Measurements from ENCODE around the gene LAGE3. TPM values are rescaled to one million over a fixed set of nuclear protein-coding genes. Genes with fewer than 3 reads are reported as not detected.

Gene LAGE3
- total RNA-seq, 2 donors from 2014 or later: 29.5 to 34.1 TPM

DNA sequence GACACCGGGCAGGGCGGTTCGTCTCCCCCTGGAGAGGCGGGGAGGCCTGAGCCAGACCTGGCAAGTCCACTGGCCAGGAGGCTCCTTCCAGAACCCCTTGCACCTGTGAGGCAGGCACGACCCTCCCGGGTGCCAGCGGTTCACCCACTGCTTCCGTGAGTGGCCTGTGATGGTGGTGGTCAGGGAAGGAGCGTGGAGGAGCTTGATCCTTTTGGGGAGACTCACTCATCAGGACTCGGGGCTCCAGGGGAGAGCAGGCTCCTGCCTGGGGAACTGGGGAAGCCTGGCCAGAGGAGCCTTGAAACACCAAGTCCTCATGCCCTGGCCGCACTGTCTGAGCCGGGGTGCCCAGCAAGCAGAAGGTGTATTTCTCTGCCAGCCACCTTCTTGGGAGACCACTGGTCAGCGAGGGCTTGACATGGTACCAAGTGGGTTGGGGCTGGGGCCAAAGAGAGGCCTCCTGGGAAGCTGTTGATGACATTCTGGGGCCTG is 34.3 kb downstream of the LAGE3 start:
- H3K36me3 ChIP-seq (ENCODE audit: control insufficient read depth, insufficient read depth, low read length): peaks cover 25% of the 10 kb centered on the region
- no peaks in the 10 kb centered on the region for H3K9me3 ChIP-seq (ENCODE audit: control insufficient read depth, low read length)
- no peaks in the 10 kb centered on the region for H3K27me3 ChIP-seq (ENCODE audit: control insufficient read depth, insufficient read depth, low read length, poor library complexity, severe bottlenecking)
- H3K27me3 Mint-ChIP-seq (ENCODE audit: insufficient read depth): no peaks in the 10 kb centered on the region
- no peak overlapping the region for H3K27ac ChIP-seq (ENCODE audit: low read depth, low read length)
- peaks cover 67% of the 10 kb centered on the region for H3K9me3 Mint-ChIP-seq
- WGBS, 2 experiments (ENCODE audit: insufficient coverage in 1 of 2, insufficient read length in 1 of 2): 68% methylated on average over 13 of the region's 13 CpGs; no CpG with 5 or more reads in 1 of the 2 experiments
- no peak overlapping the region for H3K27ac Mint-ChIP-seq
- peaks cover 21% of the 10 kb centered on the region for H3K36me3 Mint-ChIP-seq (ENCODE audit: low read depth)
- no peaks in the 10 kb centered on the region for H3K4me1 Mint-ChIP-seq
- DNase-seq: no peak
- TF ChIP-seq, protein P1, sequence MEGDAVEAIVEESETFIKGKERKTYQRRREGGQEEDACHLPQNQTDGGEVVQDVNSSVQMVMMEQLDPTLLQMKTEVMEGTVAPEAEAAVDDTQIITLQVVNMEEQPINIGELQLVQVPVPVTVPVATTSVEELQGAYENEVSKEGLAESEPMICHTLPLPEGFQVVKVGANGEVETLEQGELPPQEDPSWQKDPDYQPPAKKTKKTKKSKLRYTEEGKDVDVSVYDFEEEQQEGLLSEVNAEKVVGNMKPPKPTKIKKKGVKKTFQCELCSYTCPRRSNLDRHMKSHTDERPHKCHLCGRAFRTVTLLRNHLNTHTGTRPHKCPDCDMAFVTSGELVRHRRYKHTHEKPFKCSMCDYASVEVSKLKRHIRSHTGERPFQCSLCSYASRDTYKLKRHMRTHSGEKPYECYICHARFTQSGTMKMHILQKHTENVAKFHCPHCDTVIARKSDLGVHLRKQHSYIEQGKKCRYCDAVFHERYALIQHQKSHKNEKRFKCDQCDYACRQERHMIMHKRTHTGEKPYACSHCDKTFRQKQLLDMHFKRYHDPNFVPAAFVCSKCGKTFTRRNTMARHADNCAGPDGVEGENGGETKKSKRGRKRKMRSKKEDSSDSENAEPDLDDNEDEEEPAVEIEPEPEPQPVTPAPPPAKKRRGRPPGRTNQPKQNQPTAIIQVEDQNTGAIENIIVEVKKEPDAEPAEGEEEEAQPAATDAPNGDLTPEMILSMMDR (conservative IDR thresholded peaks at IDR 0.05): no peak
- no peaks in the 10 kb centered on the region for H3K4me1 ChIP-seq (ENCODE audit: control insufficient read depth, insufficient read depth, low read length)
- H3K4me3 Mint-ChIP-seq: peak overlapping the region; percentile 60
- no peak overlapping the region for H3K9ac ChIP-seq (ENCODE audit: extremely low read depth, low read length, poor library complexity, severe bottlenecking)
- H3K4me3 ChIP-seq (ENCODE audit: low read length): peak overlapping the region; percentile 75

DNA sequence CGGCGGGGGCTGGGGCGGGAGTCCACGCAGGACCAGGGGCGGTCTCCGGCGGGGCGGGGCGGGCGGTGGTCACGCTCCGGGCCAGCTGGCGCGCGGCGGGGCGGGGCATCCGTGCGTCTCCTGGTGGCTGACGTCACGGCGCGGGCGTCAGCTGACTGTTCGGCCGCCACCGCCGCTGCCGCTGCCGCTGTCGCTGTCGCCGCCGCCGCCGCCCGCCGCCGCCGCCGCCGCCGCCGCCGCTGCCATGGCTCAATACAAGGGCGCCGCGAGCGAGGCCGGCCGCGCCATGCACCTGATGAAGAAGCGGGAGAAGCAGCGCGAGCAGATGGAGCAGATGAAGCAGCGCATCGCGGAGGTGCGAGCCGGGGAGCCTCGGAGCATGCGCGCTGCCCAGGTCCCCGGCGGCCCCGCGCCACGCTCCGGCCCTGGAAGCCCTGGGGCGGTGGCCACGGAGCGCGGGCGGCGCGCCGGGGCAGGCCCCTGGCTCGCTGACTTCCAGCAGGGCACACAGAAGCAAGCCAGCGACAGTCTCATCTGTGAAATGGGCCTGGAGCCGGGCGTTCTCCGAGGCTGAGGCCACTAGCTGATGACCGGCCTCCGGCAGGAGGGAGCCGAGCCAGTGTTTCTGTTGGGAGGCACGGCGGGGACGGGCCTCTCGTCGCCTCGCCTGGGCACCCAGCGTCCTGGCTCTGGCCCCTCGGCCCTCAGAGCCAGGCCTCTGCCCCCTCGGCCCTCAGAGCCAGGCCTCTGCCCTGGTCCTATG is 34.9 kb downstream of the LAGE3 start, which contains the start of gene FAM50A:
Gene FAM50A, plus strand, starts transcription at position 150 of the 763 bp plus-strand sequence. Its CDS starts 95 bp downstream, at position 245.
- H3K9me3 ChIP-seq (ENCODE audit: control insufficient read depth, low read length): no peaks in the 10 kb centered on the region
- H3K36me3 ChIP-seq (ENCODE audit: control insufficient read depth, insufficient read depth, low read length): peaks cover 26% of the 10 kb centered on the region
- no peaks in the 10 kb centered on the region for H3K4me1 ChIP-seq (ENCODE audit: control insufficient read depth, insufficient read depth, low read length)
- H3K27ac Mint-ChIP-seq: peak within 1 kb of the TSS; percentile 83
- WGBS, 2 experiments (ENCODE audit: insufficient coverage in 1 of 2, insufficient read length in 1 of 2): 2 to 7% methylated on average over 9 to 85 of the region's 94 CpGs
- H3K9me3 Mint-ChIP-seq: peaks cover 71% of the 10 kb centered on the region
- no peaks in the 10 kb centered on the region for H3K27me3 ChIP-seq (ENCODE audit: control insufficient read depth, insufficient read depth, low read length, poor library complexity, severe bottlenecking)
- peak within 1 kb of the TSS; percentile 60 for H3K4me3 Mint-ChIP-seq
- TF ChIP-seq, protein P1 (conservative IDR thresholded peaks at IDR 0.05): no peak
- peaks cover 21% of the 10 kb centered on the region for H3K36me3 Mint-ChIP-seq (ENCODE audit: low read depth)
- H3K27ac ChIP-seq (ENCODE audit: low read depth, low read length): peak within 1 kb of the TSS; percentile 70
- H3K4me3 ChIP-seq (ENCODE audit: low read length): peak within 1 kb of the TSS; percentile 75
- no peak within 1 kb of the TSS for H3K9ac ChIP-seq (ENCODE audit: extremely low read depth, low read length, poor library complexity, severe bottlenecking)
- H3K27me3 Mint-ChIP-seq (ENCODE audit: insufficient read depth): no peaks in the 10 kb centered on the region
- no peaks in the 10 kb centered on the region for H3K4me1 Mint-ChIP-seq
- DNase-seq: peak; percentile 75

DNA sequence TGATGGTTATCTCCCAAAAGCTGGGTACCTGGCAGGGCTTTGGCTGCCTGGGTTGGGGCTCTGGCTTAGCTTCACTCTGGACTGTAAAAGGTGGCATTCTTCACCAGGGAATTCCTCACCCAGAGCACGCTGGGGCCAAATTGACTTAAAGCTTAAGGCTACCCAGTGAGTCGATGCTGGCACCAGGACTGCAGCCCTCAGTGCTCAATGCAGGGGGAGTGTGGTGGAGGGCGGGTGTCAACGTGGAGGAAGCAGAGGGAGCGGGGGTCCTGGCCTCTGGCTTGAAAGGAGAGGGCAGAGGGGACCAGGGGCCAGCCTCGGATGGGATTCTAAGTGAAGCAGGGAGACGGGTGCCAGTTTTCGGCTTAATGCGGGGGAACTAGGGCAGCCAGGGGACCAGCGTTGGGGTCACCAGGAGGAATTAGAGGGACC is 35.6 kb downstream of the LAGE3 start:
- WGBS, 2 experiments (ENCODE audit: insufficient coverage in 1 of 2, insufficient read length in 1 of 2): 40% methylated on average over 10 of the region's 10 CpGs; no CpG with 5 or more reads in 1 of the 2 experiments
- H3K27me3 Mint-ChIP-seq (ENCODE audit: insufficient read depth): no peaks in the 10 kb centered on the region
- no peaks in the 10 kb centered on the region for H3K4me1 ChIP-seq (ENCODE audit: control insufficient read depth, insufficient read depth, low read length)
- H3K27ac Mint-ChIP-seq: peak overlapping the region; percentile 83
- H3K9me3 ChIP-seq (ENCODE audit: control insufficient read depth, low read length): no peaks in the 10 kb centered on the region
- DNase-seq: peak; percentile 65
- TF ChIP-seq, protein P1 (conservative IDR thresholded peaks at IDR 0.05): no peak
- no peak overlapping the region for H3K9ac ChIP-seq (ENCODE audit: extremely low read depth, low read length, poor library complexity, severe bottlenecking)
- peaks cover 24% of the 10 kb centered on the region for H3K36me3 Mint-ChIP-seq (ENCODE audit: low read depth)
- H3K27ac ChIP-seq (ENCODE audit: low read depth, low read length): peak overlapping the region; percentile 70
- no peak overlapping the region for H3K4me3 ChIP-seq (ENCODE audit: low read length)
- peak overlapping the region; percentile 60 for H3K4me3 Mint-ChIP-seq
- H3K9me3 Mint-ChIP-seq: peaks cover 70% of the 10 kb centered on the region
- no peaks in the 10 kb centered on the region for H3K27me3 ChIP-seq (ENCODE audit: control insufficient read depth, insufficient read depth, low read length, poor library complexity, severe bottlenecking)
- peaks cover 29% of the 10 kb centered on the region for H3K36me3 ChIP-seq (ENCODE audit: control insufficient read depth, insufficient read depth, low read length)
- no peaks in the 10 kb centered on the region for H3K4me1 Mint-ChIP-seq
